GM10847 (cell line): Measurements from ENCODE around the gene ROBO2.

Source experiments
- POLR2A ChIP-seq: IDR thresholded peaks from 2 replicates; pipeline ENCODE4 v1.6.1; 2011; ENCODE audit not compliant: insufficient read length; ENCODE audit errors: extremely low read depth

The ROBO2 gene

GRCh38 chr3:77467702-77468625 lies 428.1 kb downstream of the ROBO2 start:
- no peak for TF ChIP-seq POLR2A

GRCh38 chr3:77468626-77469020 lies 428.7 kb downstream of the ROBO2 start:
- TF ChIP-seq POLR2A = no peak

GRCh38 chr3:77475507-77475906 lies 435.6 kb downstream of the ROBO2 start:
- TF ChIP-seq POLR2A = no peak

GRCh38 chr3:77479021-77479420 lies 439.1 kb downstream of the ROBO2 start:
- TF ChIP-seq POLR2A = no peak

- TF ChIP-seq POLR2A = no peak
Measured at GRCh38 chr3:77489216-77489615, 449.3 kb downstream of the ROBO2 start.

DNA sequence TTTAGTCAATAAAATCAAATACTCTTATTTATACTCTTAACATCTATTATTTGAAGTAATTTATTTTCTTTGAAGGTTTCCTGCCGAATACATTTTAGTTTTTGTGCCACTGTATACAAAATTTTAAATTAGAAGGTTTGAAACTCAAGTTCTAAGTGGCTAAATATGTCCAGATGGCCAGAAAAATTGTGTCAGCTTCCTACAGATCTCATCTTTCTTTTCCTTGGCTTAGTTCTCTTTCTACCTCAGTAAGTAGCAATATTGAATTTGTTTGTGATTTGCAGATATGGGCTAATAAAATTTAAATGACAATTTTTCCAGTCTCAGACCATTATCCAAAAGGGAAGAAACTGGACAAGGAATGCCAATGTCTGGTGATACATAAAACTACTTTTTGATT lies 452.1 kb downstream of the ROBO2 start:
- TF ChIP-seq POLR2A = no peak

- no peak for TF ChIP-seq POLR2A
Measured at GRCh38 chr3:77500721-77501120, 460.8 kb downstream of the ROBO2 start.

DNA sequence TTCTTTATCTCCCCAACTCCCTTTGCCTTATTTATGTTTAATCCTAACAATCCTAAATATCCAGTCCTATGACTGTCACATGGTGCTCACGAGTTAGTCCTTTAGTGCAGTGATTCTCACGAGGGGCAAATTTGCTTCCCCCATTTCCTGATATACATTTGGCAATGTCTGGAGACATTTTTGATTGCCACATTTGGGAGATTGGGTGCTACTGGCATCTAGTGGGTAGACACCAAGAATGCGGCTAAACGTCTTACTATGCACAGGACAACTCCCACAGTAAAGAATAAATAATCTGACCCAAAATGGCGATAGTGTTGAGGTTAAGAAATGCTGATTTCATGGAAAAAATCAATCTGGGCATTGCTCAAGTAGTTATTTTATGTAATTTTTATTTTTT lies 466.5 kb downstream of the ROBO2 start:
- TF ChIP-seq POLR2A = no peak

DNA sequence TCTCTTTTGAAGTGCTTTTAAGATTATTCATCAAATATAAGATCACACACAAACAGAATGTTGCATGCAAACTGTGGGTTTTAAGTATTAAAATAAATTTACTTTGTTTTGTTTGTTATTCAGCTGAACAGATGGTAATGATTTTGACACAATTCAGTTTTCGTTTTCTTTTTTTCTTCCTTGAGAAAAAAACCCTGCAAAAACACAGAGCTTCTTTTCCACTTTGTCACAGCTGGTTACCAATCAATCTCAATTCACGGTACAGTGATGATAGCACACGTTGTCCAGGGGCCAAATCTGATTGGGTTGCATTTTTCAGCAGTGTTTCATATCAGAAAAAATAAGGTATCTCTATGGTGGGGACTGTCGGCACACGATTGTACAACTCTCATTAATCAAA lies 473.6 kb downstream of the ROBO2 start:
- TF ChIP-seq POLR2A = no peak

- no peak for TF ChIP-seq POLR2A
Measured at GRCh38 chr3:77514766-77515165, 474.9 kb downstream of the ROBO2 start.

GRCh38 chr3:77524463-77524862 lies 484.6 kb downstream of the ROBO2 start:
- no peak for TF ChIP-seq POLR2A

GRCh38 chr3:77524946-77525682 lies 485.2 kb downstream of the ROBO2 start:
- TF ChIP-seq POLR2A = no peak

GRCh38 chr3:77526573-77527113 lies 486.7 kb downstream of the ROBO2 start:
- TF ChIP-seq POLR2A = no peak

GRCh38 chr3:77529522-77529921 lies 489.6 kb downstream of the ROBO2 start:
- TF ChIP-seq POLR2A = no peak

- no peak for TF ChIP-seq POLR2A
Measured at GRCh38 chr3:77530870-77531269, 491.0 kb downstream of the ROBO2 start.

- TF ChIP-seq POLR2A = no peak
Measured at GRCh38 chr3:77535116-77535515, 495.2 kb downstream of the ROBO2 start.
